GM12865 (cell line): ENCODE data around the gene FAM181A.
A peak's percentile ranks its signal among the peaks of the same experiment; 100 is the strongest.

Experiments
- DNase-seq: peaks from one replicate; pipeline ENCODE4 v3.0.0; 2010; ENCODE audit warnings: low read depth
- H3K4me3 ChIP-seq: 2 replicates; pipeline ENCODE4 v1.5.1; 2011; ENCODE audit warnings: mild to moderate bottlenecking, low read depth, low read length, control low read depth
- TF ChIP-seq, protein P1 (sequence below): IDR thresholded peaks from 2 replicates; pipeline ENCODE4 v1.5.1; 2011; ENCODE audit warnings: low read length, control low read depth, low read depth, inconsistent platforms; ENCODE audit not compliant: insufficient read depth; ENCODE audit errors: missing control alignments

The FAM181A gene

DNA sequence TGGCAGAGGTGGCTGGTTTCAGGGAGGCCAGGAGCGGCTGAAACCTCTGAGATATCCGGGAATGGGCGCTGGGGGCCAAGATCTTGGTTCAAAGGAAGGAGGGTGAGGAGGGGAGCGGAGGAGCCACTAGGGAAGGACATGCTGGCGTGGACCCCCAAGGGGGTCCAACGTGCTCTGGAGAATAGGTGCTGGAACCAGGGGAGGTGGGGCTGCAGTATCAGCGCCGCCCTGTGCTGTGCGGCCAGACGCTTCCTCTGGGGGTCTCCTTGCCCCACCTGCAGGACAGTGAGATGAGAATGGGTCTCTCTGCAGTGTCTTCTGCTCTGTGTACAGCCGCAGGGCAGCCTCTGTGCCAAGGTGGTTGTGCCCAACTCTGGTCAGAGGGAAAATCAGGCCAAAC, 2.5 kb downstream of the FAM181A start:
- TF ChIP-seq, protein P1, sequence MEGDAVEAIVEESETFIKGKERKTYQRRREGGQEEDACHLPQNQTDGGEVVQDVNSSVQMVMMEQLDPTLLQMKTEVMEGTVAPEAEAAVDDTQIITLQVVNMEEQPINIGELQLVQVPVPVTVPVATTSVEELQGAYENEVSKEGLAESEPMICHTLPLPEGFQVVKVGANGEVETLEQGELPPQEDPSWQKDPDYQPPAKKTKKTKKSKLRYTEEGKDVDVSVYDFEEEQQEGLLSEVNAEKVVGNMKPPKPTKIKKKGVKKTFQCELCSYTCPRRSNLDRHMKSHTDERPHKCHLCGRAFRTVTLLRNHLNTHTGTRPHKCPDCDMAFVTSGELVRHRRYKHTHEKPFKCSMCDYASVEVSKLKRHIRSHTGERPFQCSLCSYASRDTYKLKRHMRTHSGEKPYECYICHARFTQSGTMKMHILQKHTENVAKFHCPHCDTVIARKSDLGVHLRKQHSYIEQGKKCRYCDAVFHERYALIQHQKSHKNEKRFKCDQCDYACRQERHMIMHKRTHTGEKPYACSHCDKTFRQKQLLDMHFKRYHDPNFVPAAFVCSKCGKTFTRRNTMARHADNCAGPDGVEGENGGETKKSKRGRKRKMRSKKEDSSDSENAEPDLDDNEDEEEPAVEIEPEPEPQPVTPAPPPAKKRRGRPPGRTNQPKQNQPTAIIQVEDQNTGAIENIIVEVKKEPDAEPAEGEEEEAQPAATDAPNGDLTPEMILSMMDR: no peak
- H3K4me3 ChIP-seq: no peak overlapping the region
- DNase-seq: no peak

DNA sequence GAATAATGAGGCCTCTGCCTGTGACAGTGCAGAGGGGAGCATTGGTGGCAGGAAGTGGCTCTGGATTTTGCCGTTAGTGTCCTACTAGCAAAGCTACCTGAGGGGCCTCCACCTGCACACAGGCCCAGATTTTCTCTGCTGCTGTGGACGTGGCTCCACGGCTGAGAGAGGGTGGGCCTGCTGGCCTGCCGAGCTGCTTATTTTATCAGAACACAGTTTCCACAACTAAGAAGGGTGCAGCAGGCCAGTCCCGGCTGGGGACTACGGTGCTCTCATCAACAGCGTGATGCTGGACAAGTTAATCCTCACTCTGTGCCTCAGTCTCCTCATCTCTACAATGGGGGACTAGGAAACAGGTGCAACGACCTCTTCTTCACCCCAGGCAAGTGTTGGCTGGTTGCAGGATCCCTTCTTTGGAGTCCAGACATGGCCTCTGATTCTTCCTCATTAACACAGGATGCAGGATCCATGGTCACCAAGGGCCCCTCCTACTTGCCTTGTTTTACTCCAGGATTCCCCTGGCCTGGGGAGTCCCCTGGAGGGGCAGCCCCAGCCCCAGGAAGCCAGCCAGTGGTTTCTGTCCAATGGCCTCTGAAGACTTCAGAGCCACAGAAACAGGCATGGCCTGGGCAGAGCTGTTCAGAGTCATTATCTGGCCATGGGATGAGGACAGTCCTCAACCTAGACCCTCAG, 3.3 kb downstream of the FAM181A start:
- TF ChIP-seq, protein P1: no peak
- no peak for DNase-seq
- H3K4me3 ChIP-seq: no peak overlapping the region

DNA sequence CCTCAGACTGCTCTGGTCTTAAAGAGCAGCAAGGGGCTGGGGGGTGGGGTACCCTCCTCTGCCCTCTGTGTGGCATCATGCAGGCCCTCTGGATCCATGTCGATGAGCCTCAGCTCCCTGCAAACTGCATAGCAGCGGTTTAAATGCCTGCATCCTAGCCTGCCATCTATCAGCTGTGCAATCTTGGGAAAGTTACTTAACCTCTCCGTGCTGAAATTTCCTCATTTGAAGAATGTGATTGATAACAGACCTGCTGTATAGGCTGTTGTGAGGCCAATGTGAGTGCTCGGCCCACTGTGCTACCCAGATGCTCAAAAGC, 3.8 kb downstream of the FAM181A start:
- no peak overlapping the region for H3K4me3 ChIP-seq
- TF ChIP-seq, protein P1: no peak
- DNase-seq: no peak

DNA sequence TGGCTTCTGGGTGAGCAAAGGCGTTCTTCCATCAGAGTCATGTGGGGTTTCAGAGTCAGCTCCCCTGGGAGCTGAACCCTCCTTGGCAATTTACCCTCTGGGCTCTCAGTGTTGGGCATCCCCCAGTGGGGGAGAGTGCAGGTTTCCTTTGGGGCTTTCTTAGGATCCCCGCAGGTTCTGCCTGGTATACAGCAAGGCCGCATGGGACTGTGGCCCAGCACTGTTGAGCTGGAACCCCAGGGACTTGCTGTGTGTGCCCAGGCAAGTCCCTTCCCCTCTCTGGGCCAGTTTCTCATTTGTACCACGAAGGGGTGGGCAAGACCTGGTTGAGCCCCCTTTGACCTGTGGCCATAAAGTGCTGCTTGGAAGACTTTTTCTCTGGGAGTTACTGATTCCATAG, 5.5 kb downstream of the FAM181A start:
- TF ChIP-seq, protein P1: no peak
- peak; percentile 25 for DNase-seq
- no peak overlapping the region for H3K4me3 ChIP-seq

DNA sequence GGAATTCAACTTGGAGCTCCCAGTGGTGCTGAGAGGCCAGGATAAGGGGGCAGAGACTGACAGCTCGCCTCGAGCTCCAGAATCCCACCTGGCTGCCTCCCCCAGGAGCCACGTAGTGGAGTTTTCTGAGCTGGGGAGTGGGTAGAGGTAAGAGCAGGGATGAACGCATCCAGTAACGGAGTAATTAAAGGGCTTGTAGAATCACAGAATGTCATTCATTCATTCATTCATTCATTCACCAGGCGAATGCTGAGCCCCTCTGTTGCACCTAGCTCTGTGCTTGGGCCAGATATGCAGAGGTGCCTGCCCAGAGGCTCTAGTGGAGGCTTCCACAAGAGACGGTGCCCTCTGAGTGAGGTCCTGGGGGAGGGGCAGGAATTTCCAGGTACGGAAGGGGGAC, 8.1 kb downstream of the FAM181A start:
- DNase-seq: no peak
- TF ChIP-seq, protein P1: no peak
- no peak overlapping the region for H3K4me3 ChIP-seq

DNA sequence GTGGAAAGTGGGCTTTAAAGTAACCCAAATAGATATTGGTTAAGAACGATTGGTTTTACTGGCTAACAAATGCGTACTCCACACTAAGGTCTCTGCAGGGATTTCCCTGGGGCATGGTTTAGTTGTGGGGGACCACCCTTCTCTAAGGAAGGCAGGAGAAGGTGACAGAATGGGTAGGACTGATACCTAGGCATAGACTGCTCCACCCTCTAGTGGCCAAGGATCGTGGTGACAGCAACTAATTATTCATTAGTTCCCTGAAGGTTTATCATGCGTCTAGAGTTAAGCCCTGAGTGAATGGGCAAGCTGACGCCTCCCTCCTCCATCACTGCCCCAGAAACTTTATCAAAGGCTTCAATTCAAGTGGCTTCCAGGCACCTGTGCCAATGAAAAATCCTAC, 9.1 kb downstream of the FAM181A start:
- peak; percentile 55 for DNase-seq

More for the DNA sequence above, 9.1 kb downstream of the FAM181A start:
- TF ChIP-seq, protein P1: peak; percentile 71
- H3K4me3 ChIP-seq: no peak overlapping the region
